ENCODE measurements around the gene SERGEF. TPM values are rescaled to one million over a fixed set of nuclear protein-coding genes. Genes with fewer than 3 reads are reported as not detected.

SERGEF gene
- total RNA-seq, 4 donors from 2014 or later: 18.9 to 23.9 (median 20.6) TPM

DNA sequence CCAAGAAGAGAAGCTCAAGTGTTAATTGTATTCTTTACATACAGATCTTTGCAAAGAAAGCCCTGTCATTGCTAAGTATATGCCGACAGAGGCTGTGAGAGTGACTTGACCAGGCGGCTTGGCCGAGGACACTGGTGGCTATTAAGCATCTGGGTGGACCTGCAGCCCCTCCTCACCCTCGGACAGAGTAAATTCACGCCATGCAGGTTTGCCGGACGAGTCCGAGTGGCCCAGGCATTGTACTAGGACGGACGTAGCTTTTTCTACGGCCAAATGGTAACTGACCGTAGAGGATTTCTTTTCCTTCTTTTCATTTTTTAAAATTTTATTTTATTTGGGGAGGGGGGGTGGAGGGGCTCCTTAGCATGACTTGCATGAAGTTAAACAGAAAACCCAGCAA is 231.2 kb downstream of the SERGEF start:
- ATAC-seq (ENCODE audit: low FRiP score) (no peak), DNase-seq (ENCODE audit: low spot score) (no peak)
- TF ChIP-seq, protein P1, sequence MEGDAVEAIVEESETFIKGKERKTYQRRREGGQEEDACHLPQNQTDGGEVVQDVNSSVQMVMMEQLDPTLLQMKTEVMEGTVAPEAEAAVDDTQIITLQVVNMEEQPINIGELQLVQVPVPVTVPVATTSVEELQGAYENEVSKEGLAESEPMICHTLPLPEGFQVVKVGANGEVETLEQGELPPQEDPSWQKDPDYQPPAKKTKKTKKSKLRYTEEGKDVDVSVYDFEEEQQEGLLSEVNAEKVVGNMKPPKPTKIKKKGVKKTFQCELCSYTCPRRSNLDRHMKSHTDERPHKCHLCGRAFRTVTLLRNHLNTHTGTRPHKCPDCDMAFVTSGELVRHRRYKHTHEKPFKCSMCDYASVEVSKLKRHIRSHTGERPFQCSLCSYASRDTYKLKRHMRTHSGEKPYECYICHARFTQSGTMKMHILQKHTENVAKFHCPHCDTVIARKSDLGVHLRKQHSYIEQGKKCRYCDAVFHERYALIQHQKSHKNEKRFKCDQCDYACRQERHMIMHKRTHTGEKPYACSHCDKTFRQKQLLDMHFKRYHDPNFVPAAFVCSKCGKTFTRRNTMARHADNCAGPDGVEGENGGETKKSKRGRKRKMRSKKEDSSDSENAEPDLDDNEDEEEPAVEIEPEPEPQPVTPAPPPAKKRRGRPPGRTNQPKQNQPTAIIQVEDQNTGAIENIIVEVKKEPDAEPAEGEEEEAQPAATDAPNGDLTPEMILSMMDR (IDR thresholded peaks at IDR 0.05): no peak

DNA sequence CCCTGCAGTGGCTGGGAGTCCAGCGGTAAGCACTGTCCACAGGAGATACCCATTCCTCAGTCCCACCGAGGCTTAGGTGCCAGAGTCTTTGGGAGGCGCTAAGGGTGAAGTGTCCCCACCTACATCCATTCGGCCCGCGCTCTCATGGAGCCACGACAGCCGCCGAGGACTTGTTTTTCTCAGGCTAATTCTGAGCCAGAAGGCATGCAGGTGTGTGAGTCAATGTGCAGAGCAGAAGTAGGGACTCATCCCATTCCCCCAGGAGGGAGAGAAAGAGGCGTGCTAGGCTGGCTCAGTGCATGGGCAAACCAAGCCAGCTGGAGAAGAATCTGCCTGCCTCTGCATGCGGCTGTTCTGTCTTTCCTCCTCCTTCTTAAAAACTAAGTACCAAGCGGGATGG is 231.6 kb downstream of the SERGEF start:
- DNase-seq (ENCODE audit: low spot score): no peak
- no peak for ATAC-seq (ENCODE audit: low FRiP score)
- TF ChIP-seq, protein P1 (IDR thresholded peaks at IDR 0.05): no peak

DNA sequence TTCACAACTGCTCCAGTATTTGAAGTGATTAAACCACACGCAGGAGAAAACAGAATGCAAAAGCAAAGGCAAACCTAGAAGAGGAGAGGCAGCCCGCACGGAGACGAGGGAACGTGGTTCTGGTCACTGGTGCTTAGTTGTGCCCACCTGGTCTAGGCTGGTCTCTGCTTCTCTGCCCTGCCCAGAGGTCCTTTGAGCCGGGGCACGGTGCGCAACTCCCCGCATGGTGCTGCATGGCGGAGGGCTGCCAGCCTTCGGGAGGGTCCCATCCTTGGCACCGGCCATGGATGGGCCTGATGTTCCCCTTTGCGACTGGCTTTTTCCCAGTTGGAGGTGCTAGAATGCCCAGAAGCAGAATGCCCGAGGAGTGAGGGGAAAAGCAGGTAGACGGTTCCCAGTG is 232.2 kb downstream of the SERGEF start:
- TF ChIP-seq, protein P1 (IDR thresholded peaks at IDR 0.05): no peak
- no peak for DNase-seq (ENCODE audit: low spot score)
- no peak for ATAC-seq (ENCODE audit: low FRiP score)

DNA sequence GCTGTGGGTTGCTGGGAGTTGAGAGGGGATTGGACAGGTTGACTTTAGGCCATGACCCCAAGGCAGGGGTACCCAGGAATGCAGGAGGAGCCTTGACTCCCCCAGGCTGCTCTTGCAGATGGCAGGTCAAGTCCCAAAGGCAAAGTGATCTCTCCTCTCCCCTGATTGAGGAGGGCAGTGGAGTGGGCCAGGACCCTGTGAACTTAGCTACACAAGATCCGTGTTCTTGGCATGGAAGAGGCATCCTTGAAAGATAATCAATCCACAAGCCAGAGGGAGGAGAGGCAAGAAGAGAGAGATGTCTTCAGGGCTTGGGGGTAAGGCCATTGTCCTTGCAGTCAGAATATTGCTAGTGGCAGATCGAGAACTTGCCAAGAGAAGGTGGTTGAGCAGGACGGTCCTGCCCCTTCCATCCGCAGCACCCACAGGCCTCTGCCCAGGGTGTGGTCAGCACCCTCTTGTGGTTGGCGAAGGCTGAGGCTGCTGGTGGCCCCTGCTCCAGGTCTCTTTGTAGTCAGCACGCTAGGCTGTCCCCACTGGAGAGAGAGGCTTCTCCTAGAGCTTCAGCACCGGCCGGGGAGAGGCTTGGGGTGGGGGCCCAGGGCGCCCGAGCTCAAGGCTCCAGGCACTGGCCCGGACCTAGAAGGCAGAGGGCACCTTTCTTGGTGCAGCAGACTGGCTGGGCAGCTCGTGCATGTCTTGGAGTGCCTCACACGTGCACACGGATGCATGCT is 232.8 kb downstream of the SERGEF start:
- DNase-seq (ENCODE audit: low spot score) (no peak), ATAC-seq (ENCODE audit: low FRiP score) (no peak)
- TF ChIP-seq, protein P1 (IDR thresholded peaks at IDR 0.05): no peak

DNA sequence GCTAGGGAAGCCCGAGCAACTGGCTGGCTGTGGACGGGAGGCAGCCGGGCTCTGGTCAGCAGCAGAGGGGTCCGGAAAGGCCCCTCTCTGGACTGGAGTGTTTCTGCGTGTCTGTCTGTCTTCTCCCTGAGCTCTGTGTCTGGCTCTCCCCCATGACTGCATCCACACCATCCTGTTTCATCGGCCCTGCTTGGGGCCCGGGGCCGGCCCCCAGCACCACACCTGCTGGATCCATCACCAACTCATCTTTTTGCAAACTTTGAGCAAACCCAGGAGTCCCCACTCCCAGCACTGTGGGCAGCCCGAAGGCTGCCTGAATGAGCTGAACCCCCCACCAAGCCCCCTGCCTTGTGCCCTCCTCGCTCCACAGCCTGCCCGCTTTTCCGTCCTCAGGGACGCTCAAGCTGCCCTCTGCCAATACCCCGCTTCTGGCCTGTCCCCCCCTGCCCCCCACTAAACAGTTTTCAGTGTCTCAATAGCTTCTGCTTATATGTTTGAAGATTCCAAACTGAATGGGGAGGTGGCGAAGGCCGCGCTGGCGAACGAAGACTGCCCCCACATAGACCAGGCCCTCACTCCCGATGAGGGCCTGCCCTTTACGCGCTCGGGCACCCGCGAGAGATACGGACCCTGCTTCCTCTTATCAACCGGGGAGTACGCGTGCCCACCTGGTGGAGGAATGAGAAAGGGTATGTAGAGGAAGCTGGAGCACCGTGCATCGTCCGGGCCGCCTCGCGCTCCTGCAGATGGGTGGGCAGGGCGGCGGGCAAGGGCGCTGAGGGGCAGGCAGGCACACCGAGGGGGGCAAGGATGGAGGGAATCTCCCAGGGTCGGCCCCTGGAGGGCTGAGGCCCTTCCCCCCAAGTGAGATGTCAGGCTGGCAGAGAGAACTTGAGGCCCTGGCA is 233.6 kb downstream of the SERGEF start:
- DNase-seq (ENCODE audit: low spot score): no peak
- TF ChIP-seq, protein P1 (IDR thresholded peaks at IDR 0.05): no peak

DNA sequence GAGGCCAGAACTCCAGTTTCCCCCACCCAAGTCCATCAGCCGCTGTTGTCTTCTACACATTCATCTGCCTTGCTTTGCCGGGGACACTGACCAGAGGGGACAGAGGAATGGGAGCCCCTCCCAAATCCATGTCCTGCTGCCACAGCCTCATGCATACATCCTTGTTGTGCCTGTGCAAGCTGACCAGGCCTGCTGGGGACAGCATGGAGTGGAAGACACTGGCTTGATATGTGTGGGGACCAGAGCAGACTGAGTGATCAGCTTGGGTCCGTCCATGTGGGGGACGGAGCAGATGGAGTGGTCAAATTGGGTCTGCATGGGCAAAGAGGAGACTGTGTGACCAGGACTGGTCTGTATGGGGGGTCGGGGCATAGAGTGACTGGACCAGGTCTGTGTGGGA is 234.5 kb downstream of the SERGEF start:
- TF ChIP-seq, protein P1 (IDR thresholded peaks at IDR 0.05): no peak
- ATAC-seq (ENCODE audit: low FRiP score): no peak

More for the DNA sequence above, 233.6 kb downstream of the SERGEF start:
- no peak for ATAC-seq (ENCODE audit: low FRiP score)

More for the DNA sequence above, 234.5 kb downstream of the SERGEF start:
- no peak for DNase-seq (ENCODE audit: low spot score)

Data from omental fat pad (tissue), 4 donors.